GM10266 (cell line): Measurements from ENCODE around the gene KIF26B.

ENCODE experiments used
- DNase-seq: peaks from one replicate; pipeline ENCODE4 v3.0.0; 2012; ENCODE audit errors: extremely low spot score
- TF ChIP-seq, protein P1 (sequence below): IDR thresholded peaks from 2 replicates; pipeline ENCODE4 v1.5.1; 2012; ENCODE audit warnings: mild to moderate bottlenecking, low read depth; ENCODE audit not compliant: control insufficient read depth, insufficient read depth; ENCODE audit errors: missing control alignments

Gene KIF26B

DNA sequence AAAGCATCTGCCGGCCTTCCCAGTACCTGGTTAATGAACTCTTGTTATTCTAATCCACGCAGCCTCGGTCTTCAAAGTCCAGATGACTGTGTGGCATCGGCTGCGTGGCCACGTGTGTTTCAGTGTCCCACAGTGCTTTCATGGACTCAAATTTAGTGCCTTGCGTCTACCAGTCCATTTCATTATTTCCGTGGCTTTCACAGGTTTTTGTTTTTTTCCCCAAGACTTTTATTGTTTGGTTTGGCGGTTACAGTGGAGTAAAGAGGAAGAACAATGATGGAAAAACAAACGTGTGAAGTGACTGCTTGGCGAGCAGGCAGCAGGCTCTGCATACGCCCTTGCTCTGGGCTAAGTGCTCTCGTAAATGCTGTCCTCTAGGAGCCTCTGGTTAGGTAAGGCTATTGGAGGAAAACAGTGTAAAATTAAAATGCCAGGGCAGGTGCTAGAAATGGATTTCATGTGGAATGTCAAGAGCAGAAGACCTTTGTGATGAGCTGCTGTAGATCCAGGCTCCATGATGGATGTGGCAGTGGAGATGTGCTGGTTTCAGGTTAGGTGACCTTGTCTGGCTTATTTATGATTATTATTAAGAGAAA, 536.3 kb downstream of the KIF26B start:
- no peak for DNase-seq
- TF ChIP-seq, protein P1, sequence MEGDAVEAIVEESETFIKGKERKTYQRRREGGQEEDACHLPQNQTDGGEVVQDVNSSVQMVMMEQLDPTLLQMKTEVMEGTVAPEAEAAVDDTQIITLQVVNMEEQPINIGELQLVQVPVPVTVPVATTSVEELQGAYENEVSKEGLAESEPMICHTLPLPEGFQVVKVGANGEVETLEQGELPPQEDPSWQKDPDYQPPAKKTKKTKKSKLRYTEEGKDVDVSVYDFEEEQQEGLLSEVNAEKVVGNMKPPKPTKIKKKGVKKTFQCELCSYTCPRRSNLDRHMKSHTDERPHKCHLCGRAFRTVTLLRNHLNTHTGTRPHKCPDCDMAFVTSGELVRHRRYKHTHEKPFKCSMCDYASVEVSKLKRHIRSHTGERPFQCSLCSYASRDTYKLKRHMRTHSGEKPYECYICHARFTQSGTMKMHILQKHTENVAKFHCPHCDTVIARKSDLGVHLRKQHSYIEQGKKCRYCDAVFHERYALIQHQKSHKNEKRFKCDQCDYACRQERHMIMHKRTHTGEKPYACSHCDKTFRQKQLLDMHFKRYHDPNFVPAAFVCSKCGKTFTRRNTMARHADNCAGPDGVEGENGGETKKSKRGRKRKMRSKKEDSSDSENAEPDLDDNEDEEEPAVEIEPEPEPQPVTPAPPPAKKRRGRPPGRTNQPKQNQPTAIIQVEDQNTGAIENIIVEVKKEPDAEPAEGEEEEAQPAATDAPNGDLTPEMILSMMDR, result no peak

DNA sequence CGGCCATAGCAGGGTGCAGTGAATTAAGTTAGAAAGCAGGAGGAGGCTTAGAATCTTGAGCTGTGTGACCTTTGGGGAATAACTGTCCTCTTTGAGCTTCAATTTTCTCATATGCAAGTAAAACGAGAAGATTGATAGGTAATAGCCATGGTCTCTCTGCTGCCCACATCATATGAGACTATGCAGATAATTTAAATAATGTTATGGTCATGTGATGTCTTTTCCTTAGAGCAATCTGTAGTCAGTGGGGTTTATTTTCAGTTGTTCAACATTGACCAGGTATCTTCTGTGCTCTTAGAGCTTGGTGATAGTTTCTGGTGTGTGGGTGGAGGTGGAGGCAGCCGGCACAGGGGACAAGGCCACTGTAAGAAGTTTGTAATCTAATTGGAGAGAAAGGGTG, 537.1 kb downstream of the KIF26B start:
- TF ChIP-seq, protein P1, result no peak

DNA sequence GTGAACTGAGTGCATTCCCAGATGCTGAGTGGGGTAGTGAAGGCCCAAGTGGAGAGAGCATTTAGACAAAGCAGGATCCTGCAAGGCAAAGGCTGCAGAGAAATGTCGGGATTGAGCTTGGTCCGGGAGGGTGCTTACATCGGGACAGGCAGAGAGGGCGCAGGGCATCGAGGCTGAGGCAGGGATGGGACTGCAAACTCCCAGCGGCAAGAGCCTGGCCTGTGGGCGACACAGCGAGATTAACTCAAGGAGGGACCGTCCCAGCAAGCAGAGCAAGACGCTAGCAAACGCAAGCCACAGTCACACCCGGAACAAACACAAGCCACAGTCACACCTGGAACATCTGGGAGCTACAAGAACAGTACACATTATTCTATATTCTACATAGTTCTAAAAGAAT, 537.5 kb downstream of the KIF26B start:
- TF ChIP-seq, protein P1, result no peak
- DNase-seq, result no peak

More for the DNA sequence above, 537.1 kb downstream of the KIF26B start:
- DNase-seq, result no peak

DNA sequence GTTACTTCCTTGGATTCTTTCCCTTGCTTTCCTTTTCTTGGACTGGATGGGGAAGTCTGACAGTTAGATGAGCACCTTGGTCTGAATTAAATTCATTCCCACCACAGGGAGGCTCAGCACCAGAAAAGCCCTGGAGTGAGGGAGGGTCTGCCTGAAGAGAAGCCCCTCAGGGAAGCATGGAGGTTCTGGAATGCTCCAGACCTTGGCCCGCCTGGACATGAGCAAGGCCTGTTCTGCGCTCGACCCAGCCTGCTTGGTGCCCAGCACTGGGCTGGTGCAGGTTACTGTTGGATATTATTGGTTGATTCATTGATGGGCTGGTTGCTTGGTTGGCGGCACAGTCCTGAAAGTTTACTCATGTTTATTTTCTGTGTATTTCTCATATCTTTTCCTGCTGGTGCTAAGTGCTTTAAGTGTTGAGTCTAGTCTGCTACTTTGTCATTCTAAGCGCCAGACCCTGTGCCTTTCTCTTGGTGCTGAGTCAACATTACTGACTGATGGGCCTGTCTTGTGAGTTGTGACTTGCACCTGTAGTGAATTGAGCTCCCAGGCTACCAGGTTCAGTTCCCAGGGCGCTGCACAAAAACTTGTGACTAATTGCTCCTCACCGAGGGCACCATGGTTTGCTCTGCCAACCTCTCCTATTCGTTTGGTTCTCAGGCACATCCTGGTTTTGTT, 538.5 kb downstream of the KIF26B start:
- DNase-seq, result no peak
- TF ChIP-seq, protein P1, result no peak

DNA sequence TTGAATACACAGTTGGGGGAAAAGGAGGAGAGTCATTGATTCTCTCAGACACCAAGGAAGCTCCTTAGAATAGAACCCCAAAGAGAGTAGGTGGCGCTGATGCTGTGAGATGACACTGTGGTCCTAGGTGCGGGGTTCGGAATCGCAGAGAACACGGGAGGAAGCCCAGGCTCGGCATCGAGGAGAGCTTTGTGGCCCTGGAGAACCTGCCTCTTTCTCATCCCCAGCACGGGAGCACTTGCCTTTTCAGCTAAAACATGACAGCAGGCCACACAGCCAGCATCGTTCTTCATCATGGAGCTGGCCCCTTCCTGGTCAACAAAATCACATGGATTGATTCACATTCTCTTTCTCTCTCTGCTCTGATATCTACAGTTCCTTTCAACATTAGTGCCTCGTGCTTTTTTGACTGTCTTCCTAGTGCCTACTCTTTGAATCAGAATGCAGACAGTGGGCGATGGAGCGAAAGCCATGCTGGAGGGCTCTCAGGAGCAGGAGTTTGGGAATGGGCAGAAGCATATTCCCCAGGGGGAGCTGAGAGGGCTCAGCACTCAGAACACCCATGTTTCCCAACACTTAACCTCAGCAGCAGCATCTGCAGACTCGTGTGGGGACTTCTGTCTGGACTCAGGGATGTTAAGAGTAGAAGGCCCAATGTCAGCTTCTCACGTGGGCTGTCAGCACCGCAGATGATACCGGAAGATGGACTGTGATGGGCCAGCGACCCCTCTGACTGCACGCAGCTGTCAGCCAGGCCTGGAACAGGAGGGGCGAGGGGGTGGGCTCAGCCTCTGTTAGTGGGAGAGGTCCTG, 539.4 kb downstream of the KIF26B start:
- no peak for DNase-seq
- TF ChIP-seq, protein P1, result no peak

DNA sequence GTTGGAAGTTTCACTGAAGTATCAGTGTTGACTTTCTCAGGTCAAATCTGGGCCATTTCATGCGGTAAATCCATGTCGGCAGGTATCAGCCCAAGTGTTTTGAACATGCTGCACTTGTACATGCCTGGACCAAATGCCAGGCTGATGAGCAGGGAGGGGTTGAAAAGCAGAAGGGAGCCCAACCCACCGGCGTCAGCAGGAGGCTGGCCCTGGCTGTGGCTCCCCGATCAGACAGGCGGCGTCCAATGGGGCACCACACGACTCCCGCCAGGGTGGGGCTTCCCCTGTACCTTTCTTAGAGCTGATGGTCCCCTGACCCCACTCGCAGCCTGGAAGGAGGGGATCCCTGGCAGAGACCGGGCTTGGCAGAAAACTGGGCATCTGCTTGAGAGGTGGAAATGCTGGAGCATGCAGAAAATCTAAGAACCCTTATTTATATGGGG, 540.0 kb downstream of the KIF26B start:
- TF ChIP-seq, protein P1, result no peak
- DNase-seq, result no peak
